Right renal cortex interstitium (tissue), 3 donors: ENCODE measurements around the gene MAPK8IP2. TPM values are rescaled to one million over a fixed set of nuclear protein-coding genes. Genes with fewer than 3 reads are reported as not detected.
"Not testable (repeated sequence)": the region's sequence is repeated elsewhere in the genome, so short reads cannot be mapped to it uniquely, and the experiment has no call there.

Experiments
- DNase-seq, 3 donors: peaks; one replicate each; pipeline ENCODE4 v3.0.0-alpha.2; 2013; ENCODE audit warnings: low read depth in 3 of 3, low spot score in 2 of 3
- polyA plus RNA-seq, 3 donors: library from polyadenylated mRNA; unstranded; fragments of 120-200 nt; gene quantifications; one replicate each; pipeline ENCODE4 v1.2.1, GENCODE V29; 2013; ENCODE audit not compliant: insufficient read length in 3 of 3

The MAPK8IP2 gene
- polyA plus RNA-seq, 3 donors: 0.41 to 0.57 (median 0.56) TPM

DNA sequence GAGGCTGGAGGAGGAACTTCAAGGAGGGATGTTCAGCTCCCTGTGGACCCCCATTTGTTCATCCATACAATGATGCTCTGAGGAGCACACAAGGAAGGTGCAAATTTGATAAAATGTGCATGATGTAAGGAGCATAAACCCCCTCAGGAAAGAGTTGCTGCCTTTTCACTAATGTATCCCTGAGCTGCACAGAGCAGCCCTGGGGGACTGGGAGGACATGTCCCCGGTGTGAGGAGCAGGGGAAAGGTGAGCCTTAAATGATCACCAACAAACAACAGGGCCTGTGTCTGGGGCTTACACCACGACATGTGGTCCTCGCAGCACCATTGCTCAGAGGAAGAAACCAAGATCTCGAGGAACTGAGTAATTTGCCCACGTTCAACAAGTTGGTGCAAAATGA, 3.5 kb upstream of the MAPK8IP2 start:
- DNase-seq: no peak

DNA sequence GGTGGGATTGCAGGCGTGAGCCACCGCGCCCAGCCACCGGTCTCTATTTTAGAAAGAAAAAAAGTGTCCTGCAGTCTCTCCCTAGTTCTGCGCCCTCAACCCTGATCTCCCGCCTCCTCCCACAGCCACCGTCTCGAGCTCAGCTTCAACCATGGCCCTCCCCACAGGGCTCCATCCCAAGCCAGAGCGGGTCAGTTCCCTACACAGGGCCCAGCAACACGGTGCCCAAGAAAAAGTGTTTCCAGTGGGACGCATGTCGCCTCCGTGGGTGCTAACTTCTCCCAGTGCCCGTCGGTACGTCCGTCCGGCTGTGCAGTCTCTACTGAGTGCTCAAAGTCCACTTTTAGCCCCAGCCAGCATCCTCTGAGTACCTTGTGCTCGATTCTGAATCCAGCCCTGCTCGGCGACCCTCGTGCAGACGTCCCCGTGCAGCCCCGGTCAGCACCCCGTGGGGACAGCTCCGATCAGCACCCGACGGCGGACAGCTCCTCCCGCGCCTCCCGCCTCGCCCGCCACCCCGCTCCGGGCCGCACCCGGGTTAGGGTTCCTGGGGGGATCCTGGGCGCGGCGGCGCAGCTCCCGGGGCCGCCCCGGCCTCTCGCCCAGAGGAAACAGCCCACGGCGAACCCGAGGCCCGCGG, 657 bp upstream of the MAPK8IP2 start:
- no peak for DNase-seq

DNA sequence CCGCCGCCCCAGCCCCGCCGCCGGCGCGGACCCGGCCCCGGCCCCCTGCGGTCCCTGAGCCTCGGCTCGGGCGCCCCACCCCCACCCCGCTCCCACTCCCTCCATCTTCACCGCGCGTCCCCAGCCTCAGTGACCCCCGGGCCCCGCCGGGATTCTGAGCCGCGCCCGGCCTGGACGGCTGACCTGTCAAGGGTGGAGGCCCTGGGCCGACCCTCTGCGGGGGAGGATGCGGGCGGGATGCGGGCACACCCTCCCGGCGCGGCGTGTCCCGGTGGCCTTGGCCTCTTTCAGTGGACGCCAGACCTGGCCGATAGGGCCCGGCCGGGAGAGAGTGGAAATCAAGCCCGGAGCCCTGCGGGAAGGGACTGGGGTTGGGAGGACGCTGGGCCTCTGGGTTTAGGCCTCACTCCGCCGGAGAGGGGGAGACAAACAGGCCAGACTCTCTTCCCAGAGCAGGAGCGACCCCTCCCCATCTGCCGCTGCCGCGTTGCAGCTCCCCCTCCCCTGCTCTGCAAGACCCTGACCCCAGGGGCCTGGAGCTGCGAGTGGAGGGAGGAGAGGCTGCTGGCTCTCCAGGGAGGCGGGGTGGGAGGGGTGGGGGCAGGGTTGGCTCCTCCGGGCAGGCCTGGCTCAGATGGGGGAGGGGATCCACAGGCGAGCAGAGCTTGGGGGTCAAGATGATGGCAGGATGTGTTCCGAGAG, 525 bp downstream of the MAPK8IP2 start:
- DNase-seq: no peak

DNA sequence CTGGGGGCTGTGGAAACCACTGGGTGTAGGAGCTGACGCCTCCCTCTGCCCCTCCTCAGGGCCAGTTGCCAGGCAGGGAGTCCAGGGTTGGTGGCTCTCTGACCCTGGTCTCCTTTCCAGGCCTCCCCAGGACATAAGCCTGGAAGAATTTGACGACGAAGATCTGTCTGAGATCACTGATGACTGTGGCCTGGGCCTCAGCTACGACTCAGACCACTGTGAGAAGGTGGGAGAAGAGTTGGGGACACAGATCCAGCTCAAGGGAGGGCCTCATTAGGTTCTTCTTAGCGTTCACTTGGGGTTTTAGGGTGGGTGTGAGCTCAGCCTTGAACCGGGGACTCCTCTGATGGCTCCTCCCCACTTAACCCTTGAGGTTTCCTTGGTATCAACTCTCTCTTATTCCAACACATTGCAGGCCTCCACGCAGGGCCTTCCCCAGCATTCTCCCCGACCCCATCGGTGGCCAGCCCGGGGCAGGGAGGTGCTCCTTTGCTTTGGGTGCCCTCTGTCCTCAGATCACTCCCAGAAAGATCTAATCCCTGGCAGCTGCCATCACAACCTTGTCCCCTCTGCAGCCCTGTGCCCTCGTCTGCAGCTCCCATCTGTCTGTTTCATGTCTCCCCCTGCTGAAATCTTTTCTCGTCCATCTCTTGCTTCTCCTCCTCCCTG, 1.2 kb downstream of the MAPK8IP2 start:
- no peak for DNase-seq

DNA sequence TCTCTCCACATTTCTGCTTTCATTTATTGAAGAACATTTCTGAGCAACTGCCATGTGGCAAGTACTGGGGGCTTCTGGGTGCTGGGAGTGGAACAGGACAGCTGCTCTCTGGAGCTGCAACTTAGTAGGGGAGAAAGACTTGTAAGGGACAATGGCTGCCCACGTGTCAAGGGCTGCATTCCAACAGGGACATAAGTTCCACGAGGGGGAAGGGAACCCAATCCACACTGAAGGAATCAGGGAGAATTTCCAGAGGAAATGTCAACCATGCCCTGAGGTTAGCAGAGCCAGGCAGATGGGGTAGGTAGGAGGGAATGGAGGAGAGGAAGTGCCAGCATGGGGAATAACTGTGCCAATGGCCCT, 1.7 kb downstream of the MAPK8IP2 start:
- DNase-seq: no peak

DNA sequence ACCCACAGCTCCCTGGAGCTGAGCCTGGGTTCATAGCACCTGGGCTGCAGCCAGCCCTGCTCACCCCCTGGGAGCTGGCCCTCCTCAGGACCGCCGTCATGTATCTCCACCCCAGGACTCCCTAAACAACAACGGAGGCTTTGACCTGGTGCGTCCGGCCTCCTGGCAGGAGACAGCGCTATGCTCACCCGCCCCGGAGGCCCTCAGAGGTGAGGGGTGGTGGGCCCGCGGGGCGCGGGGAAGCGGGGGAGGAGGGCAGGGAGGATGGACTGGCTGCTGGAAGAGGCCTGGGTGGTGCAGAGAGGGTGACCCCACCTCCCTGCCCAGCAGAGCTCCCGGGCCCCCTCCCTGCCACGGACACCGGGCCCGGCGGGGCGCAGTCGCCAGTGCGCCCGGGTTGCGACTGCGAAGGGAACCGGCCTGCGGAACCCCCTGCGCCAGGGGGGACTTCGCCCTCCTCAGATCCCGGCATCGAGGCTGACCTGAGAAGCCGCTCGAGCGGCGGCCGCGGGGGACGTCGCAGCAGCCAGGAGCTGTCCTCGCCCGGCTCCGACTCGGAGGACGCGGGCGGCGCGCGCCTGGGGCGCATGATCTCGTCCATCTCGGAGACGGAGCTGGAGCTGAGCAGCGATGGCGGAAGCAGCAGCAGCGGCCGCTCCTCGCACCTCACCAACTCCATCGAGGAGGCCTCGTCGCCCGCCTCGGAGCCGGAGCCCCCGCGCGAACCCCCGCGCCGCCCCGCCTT, 3.1 kb downstream of the MAPK8IP2 start:
- DNase-seq: no peak

DNA sequence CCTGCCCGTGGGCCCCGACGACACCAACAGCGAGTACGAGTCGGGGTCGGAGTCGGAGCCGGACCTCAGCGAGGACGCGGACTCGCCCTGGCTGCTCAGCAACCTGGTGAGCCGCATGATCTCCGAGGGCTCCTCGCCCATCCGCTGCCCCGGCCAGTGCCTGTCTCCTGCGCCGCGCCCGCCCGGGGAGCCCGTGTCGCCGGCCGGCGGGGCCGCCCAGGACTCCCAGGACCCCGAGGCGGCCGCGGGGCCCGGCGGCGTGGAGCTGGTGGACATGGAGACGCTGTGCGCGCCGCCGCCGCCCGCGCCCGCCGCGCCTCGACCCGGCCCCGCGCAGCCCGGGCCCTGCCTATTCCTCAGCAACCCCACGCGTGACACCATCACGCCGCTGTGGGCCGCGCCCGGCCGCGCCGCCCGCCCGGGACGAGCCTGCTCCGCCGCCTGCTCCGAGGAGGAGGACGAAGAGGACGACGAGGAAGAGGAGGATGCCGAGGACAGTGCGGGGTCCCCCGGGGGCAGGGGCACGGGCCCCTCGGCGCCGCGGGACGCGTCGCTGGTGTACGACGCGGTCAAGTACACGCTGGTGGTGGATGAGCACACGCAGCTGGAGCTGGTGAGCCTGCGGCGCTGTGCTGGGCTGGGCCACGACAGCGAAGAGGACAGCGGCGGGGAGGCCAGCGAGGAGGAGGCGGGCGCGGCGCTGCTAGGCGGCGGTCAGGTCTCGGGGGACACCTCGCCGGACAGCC, 3.8 kb downstream of the MAPK8IP2 start:
- DNase-seq: no peak

DNA sequence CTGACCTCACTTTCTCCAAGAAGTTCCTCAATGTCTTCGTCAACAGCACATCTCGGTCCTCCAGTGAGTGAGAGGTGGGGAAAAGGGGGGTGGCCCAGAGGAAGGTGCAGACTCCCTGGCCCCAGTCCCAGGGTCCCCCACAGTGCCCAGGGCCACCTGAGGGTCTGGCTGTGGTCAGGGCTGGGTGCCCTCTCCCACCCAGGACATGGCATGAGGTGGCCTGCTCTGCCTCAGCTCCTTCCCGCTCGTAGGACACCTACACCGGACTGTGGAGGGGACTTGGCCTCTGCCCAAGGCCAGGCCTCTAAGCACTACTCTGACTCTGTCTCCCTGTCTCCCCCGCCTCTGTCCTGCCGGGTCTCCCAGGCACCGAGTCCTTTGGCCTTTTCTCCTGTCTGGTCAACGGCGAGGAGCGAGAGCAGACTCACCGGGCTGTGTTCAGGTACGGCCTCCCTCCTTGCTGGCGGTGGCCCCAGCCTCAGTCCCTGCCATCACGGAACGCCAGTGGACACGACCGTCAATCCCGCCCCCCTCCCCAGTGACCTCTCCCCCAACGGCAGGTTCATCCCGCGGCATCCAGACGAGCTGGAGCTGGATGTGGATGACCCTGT, 4.5 kb downstream of the MAPK8IP2 start:
- no peak for DNase-seq

DNA sequence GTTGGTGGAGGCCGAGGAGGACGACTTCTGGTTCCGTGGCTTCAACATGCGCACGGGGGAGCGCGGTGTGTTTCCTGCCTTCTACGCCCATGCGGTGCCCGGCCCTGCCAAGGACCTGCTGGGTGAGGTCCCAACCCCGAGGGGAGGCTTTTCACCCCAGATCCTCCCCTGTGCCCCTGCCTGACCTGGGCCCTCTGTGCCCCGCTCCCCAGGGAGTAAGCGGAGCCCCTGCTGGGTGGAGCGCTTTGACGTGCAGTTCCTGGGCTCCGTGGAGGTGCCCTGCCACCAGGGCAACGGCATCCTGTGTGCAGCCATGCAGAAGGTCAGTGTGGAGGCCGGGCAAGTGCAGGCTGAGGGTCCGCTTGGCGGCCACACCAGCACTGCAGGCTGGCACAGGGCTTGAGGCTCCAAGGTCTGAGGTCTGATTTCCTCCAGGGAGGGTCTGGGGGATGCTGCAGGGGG, 5.1 kb downstream of the MAPK8IP2 start:
- DNase-seq: no peak

DNA sequence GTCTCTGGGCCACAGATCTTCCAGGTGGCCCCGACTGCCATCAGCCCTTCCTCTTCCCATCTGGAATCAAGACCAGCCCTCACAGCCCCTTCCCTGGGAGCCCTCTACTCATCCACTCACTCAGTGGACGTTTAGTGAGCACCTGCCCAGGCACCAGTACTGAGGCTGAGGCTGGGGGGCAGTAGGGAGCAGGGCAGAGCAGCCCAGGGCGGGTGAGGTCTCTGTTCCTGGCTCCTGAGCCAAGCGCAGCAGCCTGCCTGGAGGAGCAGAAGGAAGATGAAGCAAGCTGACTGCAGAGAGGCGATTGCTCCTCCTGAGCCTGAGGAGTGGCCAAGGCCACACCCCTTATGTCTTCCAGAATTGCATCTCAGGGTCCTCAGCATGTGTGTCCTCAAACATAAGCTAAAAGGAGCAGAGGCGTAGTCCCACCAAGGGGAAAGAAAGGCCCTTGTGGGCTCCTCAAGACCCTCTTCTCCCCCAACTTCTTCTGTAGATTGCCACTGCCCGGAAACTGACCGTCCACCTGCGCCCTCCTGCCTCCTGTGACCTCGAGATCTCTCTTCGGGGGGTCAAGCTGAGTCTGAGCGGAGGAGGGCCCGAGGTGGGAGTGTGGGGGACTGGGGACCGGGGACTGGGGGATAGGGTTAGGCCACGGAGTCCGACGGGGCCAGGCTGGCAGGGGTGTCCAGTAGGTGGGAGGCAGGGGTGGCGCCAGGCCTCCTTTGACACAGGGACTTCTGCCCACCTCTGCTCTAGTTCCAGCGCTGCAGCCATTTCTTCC, 5.8 kb downstream of the MAPK8IP2 start:
- no peak for DNase-seq

DNA sequence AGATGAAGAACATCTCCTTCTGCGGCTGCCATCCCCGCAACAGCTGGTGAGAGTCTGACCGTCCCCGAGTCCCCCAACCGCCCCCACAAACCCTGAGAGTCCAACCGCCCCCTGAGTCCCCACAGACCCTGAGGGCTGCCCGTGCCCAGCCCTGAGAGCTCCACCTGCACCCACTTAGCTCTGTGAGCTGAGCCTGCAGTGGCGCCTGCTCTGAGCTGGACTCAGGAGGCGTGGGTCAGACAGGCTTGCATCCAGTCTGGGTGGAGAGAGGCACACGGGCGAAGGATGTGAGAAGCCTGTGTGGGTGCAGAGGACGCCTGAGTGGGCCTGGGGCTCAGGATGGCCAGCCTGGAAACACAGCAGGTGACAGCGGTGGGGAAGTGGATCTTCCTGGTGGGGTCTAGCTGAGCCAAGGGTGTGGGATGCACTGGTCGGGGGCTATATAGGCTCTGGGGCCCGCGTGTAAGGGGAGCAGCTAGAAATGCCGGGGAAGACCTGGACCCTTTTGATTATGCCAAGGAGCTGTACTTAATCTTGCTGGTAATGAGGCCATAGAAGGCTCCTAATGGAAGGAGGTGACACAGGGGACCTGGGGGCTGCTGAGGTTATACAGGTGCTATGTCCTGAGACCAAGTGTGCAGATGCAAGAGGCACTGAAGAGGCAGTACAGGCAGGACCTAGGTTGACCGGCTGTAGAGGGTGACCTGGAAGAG, 6.5 kb downstream of the MAPK8IP2 start:
- DNase-seq: no peak

DNA sequence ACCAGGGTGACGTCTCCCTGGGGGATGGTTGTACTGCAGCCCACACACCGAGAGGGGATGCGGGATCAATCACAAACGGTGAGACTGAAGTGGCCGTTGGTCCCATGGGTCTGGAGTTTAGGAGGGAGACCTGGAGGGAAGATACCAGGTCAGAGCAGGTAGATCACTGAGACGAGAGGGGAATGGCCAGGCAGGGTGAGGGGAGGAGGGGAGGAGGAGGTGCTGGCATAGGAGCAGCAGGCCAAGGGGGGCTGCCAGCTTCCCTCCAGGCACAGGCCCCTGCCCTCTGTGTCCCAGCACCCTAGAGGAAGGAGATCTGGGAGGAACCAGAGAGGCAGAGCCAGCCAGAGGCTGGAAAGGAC, 7.0 kb downstream of the MAPK8IP2 start:
- DNase-seq: no peak

DNA sequence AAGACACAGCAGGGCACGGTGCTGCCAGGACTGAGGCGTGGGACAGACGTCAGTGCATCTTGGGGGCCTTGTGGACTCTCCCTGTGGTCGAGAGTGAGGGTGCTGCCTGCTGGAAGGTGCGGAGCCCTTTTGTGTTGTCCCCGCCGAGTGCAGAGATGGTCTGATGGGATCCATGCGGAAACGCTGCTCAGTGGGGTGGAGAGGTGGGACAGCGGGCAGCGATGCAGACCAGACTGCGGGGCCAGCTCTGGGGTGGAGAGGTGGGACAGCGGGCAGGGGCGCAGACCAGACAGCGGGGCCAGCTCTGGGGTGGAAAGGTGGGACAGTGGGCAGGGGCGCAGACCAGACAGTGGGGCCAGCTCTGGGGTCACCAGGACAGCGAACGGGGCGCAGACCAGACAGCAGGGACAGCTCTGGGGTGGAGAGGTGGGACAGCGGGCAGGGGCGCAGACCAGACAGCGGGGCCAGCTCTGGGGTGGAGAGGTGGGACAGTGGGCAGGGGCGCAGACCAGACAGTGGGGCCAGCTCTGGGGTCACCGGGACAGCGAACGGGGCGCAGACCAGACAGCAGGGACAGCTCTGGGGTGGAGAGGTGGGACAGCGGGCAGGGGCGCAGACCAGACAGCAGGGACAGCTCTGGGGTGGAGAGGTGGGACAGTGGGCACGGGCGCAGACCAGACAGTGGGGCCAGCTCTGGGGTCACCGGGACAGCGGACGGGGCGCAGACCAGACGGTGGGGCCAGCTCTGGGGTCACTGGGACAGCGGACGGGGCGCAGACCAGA, 7.7 kb downstream of the MAPK8IP2 start:
- DNase-seq: not testable (repeated sequence)

DNA sequence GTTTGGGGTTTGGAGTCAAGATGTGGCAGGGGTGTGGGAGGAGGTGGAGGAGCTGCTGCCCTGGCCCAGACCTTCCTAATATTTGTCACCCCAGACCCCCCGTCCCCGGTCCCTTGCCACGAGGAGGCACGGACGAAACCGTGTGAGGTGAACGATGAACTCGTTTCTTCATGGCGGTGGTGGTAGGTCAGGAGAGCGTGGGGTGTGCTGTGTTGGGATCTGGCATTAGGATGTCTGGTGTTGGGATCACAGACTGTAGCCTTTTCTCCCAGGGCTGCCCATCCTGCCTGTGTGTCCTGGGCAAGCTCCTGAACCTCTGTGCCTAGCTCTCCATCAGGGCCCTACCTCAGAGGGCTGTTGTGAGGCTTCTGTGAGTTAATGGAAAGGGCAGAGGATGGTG, 8.4 kb downstream of the MAPK8IP2 start:
- no peak for DNase-seq

DNA sequence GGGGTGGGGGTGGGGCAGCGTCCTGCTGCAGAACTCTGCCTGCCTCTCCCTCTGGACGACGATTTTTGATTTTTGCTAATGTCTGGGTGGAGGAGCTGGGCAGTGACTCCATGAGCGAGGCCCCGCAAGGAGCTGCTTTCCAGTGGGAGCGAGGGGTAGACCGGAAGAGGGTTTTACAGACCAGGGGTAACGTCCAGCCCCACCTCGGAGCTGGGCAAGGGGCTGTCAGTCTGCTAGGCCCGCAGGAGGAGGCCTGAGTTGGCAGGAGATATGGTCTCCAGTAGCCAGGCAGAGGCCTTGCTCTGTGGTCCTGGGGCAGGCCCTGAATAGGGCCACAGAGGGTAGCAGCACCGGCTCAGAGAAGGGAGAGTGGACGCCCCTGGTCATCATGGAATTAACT, 9.0 kb downstream of the MAPK8IP2 start:
- no peak for DNase-seq

DNA sequence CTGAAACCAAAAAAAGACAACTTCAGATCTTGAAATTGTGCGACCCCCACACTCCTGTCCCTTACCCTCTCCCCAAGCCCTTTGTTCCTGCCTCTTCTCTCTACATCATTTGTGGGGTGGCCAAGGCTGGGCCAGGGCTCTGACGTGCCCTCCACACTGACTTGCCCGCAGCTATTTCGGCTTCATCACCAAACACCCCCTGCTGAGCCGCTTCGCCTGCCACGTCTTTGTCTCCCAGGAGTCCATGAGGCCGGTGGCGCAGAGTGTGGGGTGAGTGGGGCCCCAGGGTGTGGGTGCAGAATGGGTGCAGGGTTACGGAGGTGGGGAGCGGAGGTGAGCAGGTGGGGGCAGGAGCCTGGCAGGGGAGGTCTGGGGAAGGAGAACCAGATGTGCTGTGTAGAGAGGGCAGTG, 9.5 kb downstream of the MAPK8IP2 start:
- no peak for DNase-seq

DNA sequence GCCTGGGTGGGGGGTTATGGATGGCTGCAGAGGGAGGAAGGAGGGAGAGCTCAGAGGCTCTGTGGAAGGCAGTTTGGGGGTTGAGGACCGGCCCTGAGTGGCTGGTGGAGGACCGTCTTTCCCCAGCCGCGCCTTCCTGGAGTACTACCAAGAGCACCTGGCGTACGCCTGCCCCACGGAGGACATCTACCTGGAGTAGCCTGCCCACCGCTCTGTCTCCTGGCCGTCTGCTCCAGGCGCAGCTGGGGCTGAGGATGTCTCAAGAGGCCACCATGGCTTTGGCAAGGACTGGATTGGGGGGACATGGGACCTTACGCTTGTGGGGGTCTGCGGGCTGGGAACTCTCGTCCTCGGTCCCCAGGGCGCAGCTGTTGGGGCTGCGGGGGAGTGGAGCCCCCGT, 10.0 kb downstream of the MAPK8IP2 start:
- DNase-seq: no peak
